ENCODE data around the gene FBXL17.

GRCh38 chr5:108280248-108280647, 101.7 kb downstream of the FBXL17 start:
- TF ChIP-seq CTCF (IDR thresholded peaks at IDR 0.05; ENCODE audit: insufficient read depth, low read depth, low read length) = no peak
- no peak for TF ChIP-seq EZH2 (IDR thresholded peaks at IDR 0.05; ENCODE audit: insufficient read depth, low read length)
